ENCODE data around the gene ADGRG2. TPM values are rescaled to one million over a fixed set of nuclear protein-coding genes. Genes with fewer than 3 reads are reported as not detected.

Gene ADGRG2
- total RNA-seq, 1 experiment from 2014 or later: not detected

DNA sequence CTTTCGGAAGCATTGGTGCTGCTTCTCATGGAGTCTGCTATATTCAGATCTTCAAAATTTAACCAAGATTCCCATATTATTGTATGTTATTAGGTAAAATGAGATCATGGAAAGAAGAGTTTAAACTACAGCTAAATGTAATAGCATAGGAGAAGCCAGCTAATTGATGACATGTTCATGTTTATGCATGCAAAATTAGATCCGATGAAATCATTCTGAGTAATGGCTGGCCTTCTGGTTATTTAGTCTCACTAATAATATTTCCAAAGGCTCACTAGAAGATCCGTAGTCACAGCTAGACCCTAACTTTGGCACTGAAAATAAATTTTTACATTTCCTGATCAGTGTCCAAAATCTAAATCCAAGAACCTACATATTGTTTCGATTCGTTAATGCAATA, 118.5 kb downstream of the ADGRG2 start:
- RAD21 ChIA-PET (ENCODE audit: low non-redundant PET in 1 of 2, low total read pairs in 2 of 2, uncharacterized antibody in 2 of 2, unreplicated experiment in 2 of 2): no interaction called here
- Histone ChIP-seq H3K27ac (ENCODE audit: low read depth, low read length) (no peak overlapping the region), H3K36me3 (ENCODE audit: control insufficient read depth in 1 of 2, insufficient read depth in 2 of 2, low read length in 2 of 2) (no peaks in the 10 kb centered on the region), H3K4me3 (replicated peaks in 1 of 2; ENCODE audit: low read depth in 1 of 2, low read length in 2 of 2) (no peak overlapping the region), H3K79me2 (ENCODE audit: insufficient read depth, low read length) (no peaks in the 10 kb centered on the region), H3K4me2 (ENCODE audit: low read length) (no peak overlapping the region), H3K27me3 (ENCODE audit: insufficient read depth, low read length) (no peaks in the 10 kb centered on the region), H3K9ac (ENCODE audit: low read length) (no peak overlapping the region), H4K20me1 (ENCODE audit: insufficient read depth) (no peaks in the 10 kb centered on the region), H3K9me2 (ENCODE audit: insufficient read depth) (no peaks in the 10 kb centered on the region), H3K4me1 (ENCODE audit: control insufficient read depth in 1 of 2, insufficient read depth in 2 of 2, low read length in 2 of 2) (no peaks in the 10 kb centered on the region), H2AFZ (ENCODE audit: low read depth, low read length, poor library complexity, severe bottlenecking) (no peak overlapping the region), H3K9me3 (ENCODE audit: control insufficient read depth in 1 of 2, insufficient read depth in 1 of 2, low read depth in 1 of 2, low read length in 2 of 2) (no peaks in the 10 kb centered on the region)
- TF ChIP-seq CBX3 (IDR thresholded peaks at IDR 0.05; ENCODE audit: low read depth) (no peak), ZBTB33 (IDR thresholded peaks at IDR 0.05; ENCODE audit: extremely low read depth, insufficient replicate concordance, low read length) (no peak), POLR2A (IDR thresholded peaks at IDR 0.05; ENCODE audit: borderline replicate concordance, extremely low read depth, insufficient read depth, insufficient read length) (no peak), EZH2 (IDR thresholded peaks at IDR 0.05) (no peak), ELF1 (IDR thresholded peaks at IDR 0.05; ENCODE audit: borderline replicate concordance, low read depth) (no peak), EGR1 (IDR thresholded peaks at IDR 0.05; ENCODE audit: low read depth) (no peak), ZFX (IDR thresholded peaks at IDR 0.05) (no peak), FOSL1 (IDR thresholded peaks at IDR 0.05; ENCODE audit: low read depth) (no peak)
- TF ChIP-seq, protein P1, sequence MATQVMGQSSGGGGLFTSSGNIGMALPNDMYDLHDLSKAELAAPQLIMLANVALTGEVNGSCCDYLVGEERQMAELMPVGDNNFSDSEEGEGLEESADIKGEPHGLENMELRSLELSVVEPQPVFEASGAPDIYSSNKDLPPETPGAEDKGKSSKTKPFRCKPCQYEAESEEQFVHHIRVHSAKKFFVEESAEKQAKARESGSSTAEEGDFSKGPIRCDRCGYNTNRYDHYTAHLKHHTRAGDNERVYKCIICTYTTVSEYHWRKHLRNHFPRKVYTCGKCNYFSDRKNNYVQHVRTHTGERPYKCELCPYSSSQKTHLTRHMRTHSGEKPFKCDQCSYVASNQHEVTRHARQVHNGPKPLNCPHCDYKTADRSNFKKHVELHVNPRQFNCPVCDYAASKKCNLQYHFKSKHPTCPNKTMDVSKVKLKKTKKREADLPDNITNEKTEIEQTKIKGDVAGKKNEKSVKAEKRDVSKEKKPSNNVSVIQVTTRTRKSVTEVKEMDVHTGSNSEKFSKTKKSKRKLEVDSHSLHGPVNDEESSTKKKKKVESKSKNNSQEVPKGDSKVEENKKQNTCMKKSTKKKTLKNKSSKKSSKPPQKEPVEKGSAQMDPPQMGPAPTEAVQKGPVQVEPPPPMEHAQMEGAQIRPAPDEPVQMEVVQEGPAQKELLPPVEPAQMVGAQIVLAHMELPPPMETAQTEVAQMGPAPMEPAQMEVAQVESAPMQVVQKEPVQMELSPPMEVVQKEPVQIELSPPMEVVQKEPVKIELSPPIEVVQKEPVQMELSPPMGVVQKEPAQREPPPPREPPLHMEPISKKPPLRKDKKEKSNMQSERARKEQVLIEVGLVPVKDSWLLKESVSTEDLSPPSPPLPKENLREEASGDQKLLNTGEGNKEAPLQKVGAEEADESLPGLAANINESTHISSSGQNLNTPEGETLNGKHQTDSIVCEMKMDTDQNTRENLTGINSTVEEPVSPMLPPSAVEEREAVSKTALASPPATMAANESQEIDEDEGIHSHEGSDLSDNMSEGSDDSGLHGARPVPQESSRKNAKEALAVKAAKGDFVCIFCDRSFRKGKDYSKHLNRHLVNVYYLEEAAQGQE (IDR thresholded peaks at IDR 0.05; ENCODE audit: low read depth): no peak
- POLR2A ChIA-PET: no interaction called here
- intact Hi-C loops (cut with micrococcal nuclease): loop anchor here (10.0 kb wide), 1 partner anchor 69 kb away; no protein-coding TSS in a partner anchor
- no TSS peak for BruUV-seq (replicated peaks)
- CTCF ChIA-PET: no interaction called here
- no peak for DNase-seq (ENCODE audit: low read depth, low spot score)
- no peak for ATAC-seq

All from HCT116 (cell line).